Endothelial cell of umbilical vein (primary cell): ENCODE data around the gene SMARCD3. TPM values are rescaled to one million over a fixed set of nuclear protein-coding genes. Genes with fewer than 3 reads are reported as not detected.

Experiments
- BruUV-seq: library from RNA; stranded (reverse); fragments of 400-500 nt; replicated peaks from 2 replicates; lab custom pipeline; 2021; lab: Mats Ljungman, UMichigan
- CTCF ChIA-PET: fragments of 300-600, 350-600 bp; sonication (Branson Sonifier 250); formaldehyde crosslinking; loops from one replicate; lab custom pipeline; 2021; ENCODE audit warnings: antibody characterized with exemption, inconsistent platforms; lab: Charles Lee
- POLR2A ChIA-PET: fragments of 300-600, 350-600 bp; sonication (Branson Sonifier 250); formaldehyde crosslinking; loops from one replicate; lab custom pipeline; 2021; ENCODE audit warnings: antibody characterized with exemption, inconsistent platforms; lab: Charles Lee
- DNase-seq: peaks from one replicate; pipeline ENCODE4 v3.0.0-alpha.2; 2011; ENCODE audit warnings: low read depth, low spot score
- FAIRE-seq: peaks from 2 replicates; lab custom pipeline; 2011; peaks lifted over from hg19 to GRCh38; lab: Jason Lieb, UNC
- H2AFZ ChIP-seq: 2 replicates; pipeline ENCODE4 v1.6.0; 2012; ENCODE audit warnings: low read depth, low read length, control low read depth, inconsistent platforms
- H3K27ac ChIP-seq: 2 replicates; pipeline ENCODE4 v1.5.1; 2011; ENCODE audit warnings: low read depth, mild to moderate bottlenecking, control low read depth, low read length, moderate library complexity; ENCODE audit not compliant: insufficient read depth
- H3K27me3 ChIP-seq, 2 experiments: 2 replicates each; pipeline versions ENCODE4 v1.6.0 to v1.6.1; 2011; ENCODE audit warnings: low read length in 2 of 2, mixed read lengths in 1 of 2; ENCODE audit not compliant: control insufficient read depth in 2 of 2, insufficient read depth in 2 of 2
- H3K36me3 ChIP-seq, 2 experiments: 2 replicates in 1 of 2; 3 replicates in 1 of 2; pipeline ENCODE4 v1.5.1; 2011; ENCODE audit warnings: low read length in 2 of 2, mild to moderate bottlenecking in 1 of 2, moderate library complexity in 1 of 2; ENCODE audit not compliant: control insufficient read depth in 2 of 2, insufficient read depth in 2 of 2; ENCODE audit errors: extremely low read depth in 1 of 2
- H3K4me1 ChIP-seq: 3 replicates; pipeline ENCODE4 v1.5.1; 2011; ENCODE audit warnings: mild to moderate bottlenecking, low read length; ENCODE audit not compliant: control insufficient read depth, insufficient read depth; ENCODE audit errors: extremely low read depth
- H3K4me2 ChIP-seq: 2 replicates; pipeline ENCODE4 v1.6.1; 2011; ENCODE audit warnings: low read length, control low read depth, mixed read lengths; ENCODE audit not compliant: insufficient read depth
- H3K4me3 ChIP-seq, 3 experiments: fragments of 200-600 bp in 1 of 3; sonication (generic), shearing (Covaris generic) in 1 of 3; replicated peaks in 1 of 3; 2 replicates each; pipeline ENCODE4 v1.5.1; 2011 to 2016; ENCODE audit warnings: control low read depth in 3 of 3, low read length in 3 of 3, mild to moderate bottlenecking in 2 of 3, inconsistent platforms in 1 of 3, low read depth in 1 of 3, moderate library complexity in 1 of 3; ENCODE audit not compliant: insufficient read depth in 1 of 3
- H3K79me2 ChIP-seq: 2 replicates; pipeline ENCODE4 v1.6.0; 2012; ENCODE audit warnings: low read length, inconsistent platforms; ENCODE audit not compliant: control insufficient read depth, insufficient read depth
- H3K9ac ChIP-seq: replicated peaks from 2 replicates; pipeline ENCODE3; 2011; ENCODE audit warnings: low read length, control low read depth; ENCODE audit not compliant: insufficient read depth; ENCODE audit errors: extremely low read depth
- H3K9me1 ChIP-seq: replicated peaks from 3 replicates; pipeline ENCODE4 v1.6.0; 2011; ENCODE audit warnings: mild to moderate bottlenecking, low read length; ENCODE audit not compliant: control insufficient read depth, insufficient read depth; ENCODE audit errors: extremely low read depth
- H3K9me3 ChIP-seq: replicated peaks from 2 replicates; pipeline ENCODE4 v1.5.1; 2012; ENCODE audit warnings: low read length, inconsistent platforms; ENCODE audit not compliant: control insufficient read depth, insufficient read depth
- H4K20me1 ChIP-seq: replicated peaks from 2 replicates; pipeline ENCODE3; 2011; ENCODE audit warnings: mild to moderate bottlenecking, low read length; ENCODE audit not compliant: control insufficient read depth, insufficient read depth; ENCODE audit errors: extremely low read depth
- EZH2 ChIP-seq: IDR thresholded peaks from 2 replicates; pipeline ENCODE4 v1.6.1; 2012; ENCODE audit warnings: borderline replicate concordance, low read depth, mild to moderate bottlenecking, moderate library complexity, low read length, inconsistent platforms; ENCODE audit not compliant: severe bottlenecking
- FOS ChIP-seq: IDR thresholded peaks from 2 replicates; pipeline ENCODE4 v1.6.1; 2011; ENCODE audit warnings: mild to moderate bottlenecking, low read length, moderate library complexity, borderline replicate concordance; ENCODE audit not compliant: insufficient read depth
- GATA2 ChIP-seq: IDR thresholded peaks from 2 replicates; pipeline ENCODE4 v1.7.0; 2011; ENCODE audit warnings: low read depth, mild to moderate bottlenecking, moderate library complexity, mixed read lengths, low read length; ENCODE audit not compliant: insufficient read length, insufficient read depth
- JUN ChIP-seq: IDR thresholded peaks from 2 replicates; pipeline ENCODE4 v1.6.1; 2011; ENCODE audit warnings: borderline replicate concordance, low read depth; ENCODE audit not compliant: insufficient read length, insufficient read depth
- MYC ChIP-seq: IDR thresholded peaks from one replicate; pipeline ENCODE4 v1.6.1; 2011; ENCODE audit warnings: mild to moderate bottlenecking, low read depth, low read length
- POLR2A ChIP-seq: IDR thresholded peaks from 2 replicates; pipeline ENCODE4 v1.6.1; 2012; ENCODE audit warnings: low read depth, mild to moderate bottlenecking, control low read depth, low read length
- POLR2AphosphoS5 ChIP-seq: IDR thresholded peaks from 2 replicates; pipeline ENCODE4 v1.6.1; 2012; ENCODE audit warnings: low read depth, mild to moderate bottlenecking, control low read depth, low read length, moderate library complexity; ENCODE audit not compliant: insufficient read depth
- dilution Hi-C: fragments of 300-500 bp; cut with MboI; formaldehyde crosslinking; loops from one replicate; pipeline ENCODE4 v1.15.0; 2019; ENCODE audit warnings: low sequenced_read_pairs; ENCODE audit not compliant: extremely low pct_ligation_motif_present
- intact Hi-C: fragments of 100-400 bp; cut with micrococcal nuclease; formaldehyde crosslinking; loops from one replicate; pipeline ENCODE4 v1.10.0; 2022
- polyA plus RNA-seq, 4 experiments: library from polyadenylated mRNA; depleted of rRNA in 3 of 4; stranded (reverse) in 3 of 4; unstranded in 1 of 4; fragments of >200 nt; gene quantifications; 2 replicates each; pipeline versions ENCODE4 v1.2.1 to v1.2.3, GENCODE V29; 2011 to 2012; ENCODE audit warnings: missing spikeins in 1 of 4
- total RNA-seq: library from RNA; stranded (reverse); gene quantifications from 2 replicates; pipeline ENCODE4 v1.2.3, GENCODE V29; 2021
- TF ChIP-seq, protein P1 (sequence below): IDR thresholded peaks from 2 replicates; pipeline ENCODE4 v1.6.1; 2011; ENCODE audit not compliant: insufficient read depth, insufficient read length
- TF ChIP-seq, protein P2 (sequence below), 2 donors: IDR thresholded peaks; 1 replicate in 1 of 2; 2 replicates in 1 of 2; pipeline ENCODE4 v1.5.1; 2011; ENCODE audit warnings: low read length in 2 of 2, mild to moderate bottlenecking in 2 of 2, moderate library complexity in 2 of 2, control low read depth in 1 of 2, inconsistent platforms in 1 of 2, low read depth in 1 of 2; ENCODE audit not compliant: insufficient read depth in 1 of 2; ENCODE audit errors: extremely low read depth in 1 of 2

SMARCD3 gene
- total and polyA plus RNA-seq, 2 donors (not counting 3 experiments of a cell fraction or from before 2014, with no cell fraction given): 6.1 to 8.5 TPM

DNA sequence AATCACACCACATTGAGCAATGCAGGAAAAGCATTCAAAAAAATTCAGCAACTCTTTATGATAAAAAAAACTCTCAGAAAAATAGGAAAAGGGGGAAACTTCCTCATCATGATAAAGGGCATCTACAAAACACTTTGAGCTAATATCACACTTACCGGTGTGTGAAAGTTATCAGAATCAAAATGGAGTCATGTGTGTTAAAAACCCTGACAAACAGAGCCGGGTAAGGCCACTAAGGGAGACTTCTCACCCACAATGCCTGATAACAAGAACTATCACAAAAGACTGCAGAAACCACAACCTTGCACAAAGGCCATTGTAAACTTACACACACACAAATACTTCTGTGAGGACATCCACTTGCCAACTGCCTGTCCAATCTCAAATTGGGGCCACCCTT, 34.8 kb upstream of the SMARCD3 start:
- intact Hi-C loops: no loop called here
- Histone ChIP-seq H3K36me3 (no peaks in the 10 kb centered on the region), H3K4me3 (no peak overlapping the region), H3K9me1 (no peaks in the 10 kb centered on the region), H3K27ac (no peak overlapping the region), H3K27me3 (peaks cover 4 to 18% of the 10 kb centered on the region in 2 experiments), H3K4me2 (no peak overlapping the region), H2AFZ (no peak overlapping the region), H3K4me1 (no peaks in the 10 kb centered on the region), H3K79me2 (no peaks in the 10 kb centered on the region), H3K9me3 (no peaks in the 10 kb centered on the region), H4K20me1 (no peaks in the 10 kb centered on the region), H3K9ac (no peak overlapping the region)
- DNase-seq (no peak), FAIRE-seq (no peak)
- ChIA-PET POLR2A (no interaction called here), CTCF (no interaction called here)
- TF ChIP-seq GATA2: no peak
- TF ChIP-seq MYC: no peak
- TF ChIP-seq, protein P1, sequence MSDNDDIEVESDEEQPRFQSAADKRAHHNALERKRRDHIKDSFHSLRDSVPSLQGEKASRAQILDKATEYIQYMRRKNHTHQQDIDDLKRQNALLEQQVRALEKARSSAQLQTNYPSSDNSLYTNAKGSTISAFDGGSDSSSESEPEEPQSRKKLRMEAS: no peak
- TF ChIP-seq, protein P2, sequence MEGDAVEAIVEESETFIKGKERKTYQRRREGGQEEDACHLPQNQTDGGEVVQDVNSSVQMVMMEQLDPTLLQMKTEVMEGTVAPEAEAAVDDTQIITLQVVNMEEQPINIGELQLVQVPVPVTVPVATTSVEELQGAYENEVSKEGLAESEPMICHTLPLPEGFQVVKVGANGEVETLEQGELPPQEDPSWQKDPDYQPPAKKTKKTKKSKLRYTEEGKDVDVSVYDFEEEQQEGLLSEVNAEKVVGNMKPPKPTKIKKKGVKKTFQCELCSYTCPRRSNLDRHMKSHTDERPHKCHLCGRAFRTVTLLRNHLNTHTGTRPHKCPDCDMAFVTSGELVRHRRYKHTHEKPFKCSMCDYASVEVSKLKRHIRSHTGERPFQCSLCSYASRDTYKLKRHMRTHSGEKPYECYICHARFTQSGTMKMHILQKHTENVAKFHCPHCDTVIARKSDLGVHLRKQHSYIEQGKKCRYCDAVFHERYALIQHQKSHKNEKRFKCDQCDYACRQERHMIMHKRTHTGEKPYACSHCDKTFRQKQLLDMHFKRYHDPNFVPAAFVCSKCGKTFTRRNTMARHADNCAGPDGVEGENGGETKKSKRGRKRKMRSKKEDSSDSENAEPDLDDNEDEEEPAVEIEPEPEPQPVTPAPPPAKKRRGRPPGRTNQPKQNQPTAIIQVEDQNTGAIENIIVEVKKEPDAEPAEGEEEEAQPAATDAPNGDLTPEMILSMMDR (IDR thresholded peaks at IDR 0.05; ENCODE audit: extremely low read depth in 1 of 2, insufficient read depth in 1 of 2, low read depth in 1 of 2, low read length in 2 of 2): no peak
- no peak for TF ChIP-seq JUN
- TF ChIP-seq FOS: no peak
- no peak for TF ChIP-seq POLR2AphosphoS5
- no peak for TF ChIP-seq POLR2A
- no peak for TF ChIP-seq EZH2
- dilution Hi-C loops: no loop called here
- BruUV-seq: no TSS peak
